H1 (cell line): Measurements from ENCODE around the gene RPA3. TPM values are rescaled to one million over a fixed set of nuclear protein-coding genes. Genes with fewer than 3 reads are reported as not detected.
A peak's percentile ranks its signal among the peaks of the same experiment; 100 is the strongest.

Experiments used
- CTCF ChIA-PET: fragments of 300-600 bp; sonication (Branson Sonifier 250); formaldehyde crosslinking; loops from one replicate; lab custom pipeline; 2021; ENCODE audit not compliant: partially characterized antibody; lab: Charles Lee
- POLR2A ChIA-PET: fragments of 300-600 bp; sonication (Branson Sonifier 250); formaldehyde crosslinking; loops from one replicate; lab custom pipeline; 2021; ENCODE audit warnings: inconsistent platforms; ENCODE audit not compliant: partially characterized antibody; lab: Charles Lee
- DNase-seq, 2 experiments: peaks; one replicate each; pipeline versions ENCODE4 v3.0.0 to v3.0.0-alpha.2; 2010 to 2022; ENCODE audit warnings: low spot score in 2 of 2, low read depth in 1 of 2, mixed read lengths in 1 of 2
- FAIRE-seq: peaks from 2 replicates; lab custom pipeline; 2011; peaks lifted over from hg19 to GRCh38; lab: Jason Lieb, UNC
- H2AFZ ChIP-seq: 2 replicates; pipeline ENCODE4 v1.8.1; 2012; ENCODE audit warnings: low read length, inconsistent platforms
- H2AK5ac ChIP-seq: 2 replicates; pipeline ENCODE4 v1.6.1; 2013; ENCODE audit warnings: low read depth, low read length
- H2BK120ac ChIP-seq: replicated peaks from 2 replicates; pipeline ENCODE3; 2013; ENCODE audit warnings: low read depth, low read length, inconsistent platforms
- H2BK12ac ChIP-seq: 2 replicates; pipeline ENCODE4 v1.6.1; 2013; ENCODE audit warnings: low read depth, low read length
- H2BK15ac ChIP-seq: 2 replicates; pipeline ENCODE4 v1.6.1; 2013; ENCODE audit warnings: low read length
- H2BK20ac ChIP-seq: 2 replicates; pipeline ENCODE4 v1.6.1; 2013; ENCODE audit warnings: low read length
- H2BK5ac ChIP-seq: 2 replicates; pipeline ENCODE4 v1.6.1; 2013; ENCODE audit warnings: low read depth, low read length
- H3K14ac ChIP-seq: 2 replicates; pipeline ENCODE4 v1.6.1; 2013; ENCODE audit warnings: inconsistent platforms; ENCODE audit not compliant: insufficient read length
- H3K18ac ChIP-seq: 2 replicates; pipeline ENCODE4 v1.6.1; 2013; ENCODE audit warnings: low read length; ENCODE audit errors: extremely low read depth
- H3K23ac ChIP-seq: 2 replicates; pipeline ENCODE4 v1.6.1; 2013; ENCODE audit warnings: inconsistent platforms; ENCODE audit not compliant: insufficient read length
- H3K23me2 ChIP-seq: 2 replicates; pipeline ENCODE4 v1.6.1; 2013; ENCODE audit warnings: low read depth, low read length
- H3K27ac ChIP-seq: 2 replicates; pipeline ENCODE4 v1.6.1; 2011; ENCODE audit warnings: low read depth, low read length, inconsistent platforms
- H3K27me3 ChIP-seq, 4 experiments: replicated peaks in 1 of 4; 1 replicate in 1 of 4; 2 replicates in 3 of 4; pipeline versions ENCODE4 v1.6.1 to v1.8.1; 2011 to 2013; ENCODE audit warnings: low read length in 3 of 4, mild to moderate bottlenecking in 3 of 4, inconsistent platforms in 2 of 4, mixed read lengths in 2 of 4, moderate library complexity in 1 of 4; ENCODE audit not compliant: control insufficient read depth in 3 of 4, insufficient read depth in 3 of 4; ENCODE audit errors: extremely low read depth in 1 of 4
- H3K36me3 ChIP-seq, 4 experiments: 2 replicates each; pipeline versions ENCODE4 v1.6.1 to v1.8.1; 2011 to 2013; ENCODE audit warnings: mild to moderate bottlenecking in 4 of 4, low read length in 3 of 4, moderate library complexity in 2 of 4, control low read depth in 1 of 4, inconsistent platforms in 1 of 4; ENCODE audit not compliant: insufficient read depth in 4 of 4, control insufficient read depth in 2 of 4
- H3K4ac ChIP-seq: replicated peaks from 2 replicates; pipeline ENCODE3; 2013; ENCODE audit warnings: low read length, low read depth, mixed read lengths, inconsistent platforms; ENCODE audit not compliant: insufficient read length
- H3K4me1 ChIP-seq, 4 experiments: replicated peaks in 1 of 4; 1 replicate in 1 of 4; 2 replicates in 3 of 4; pipeline versions ENCODE4 v1.6.1 to v1.8.1; 2011 to 2013; ENCODE audit warnings: low read length in 3 of 4, inconsistent platforms in 2 of 4, mixed read lengths in 1 of 4; ENCODE audit not compliant: insufficient read depth in 4 of 4, control insufficient read depth in 3 of 4
- H3K4me2 ChIP-seq, 2 experiments: 2 replicates each; pipeline versions ENCODE4 v1.6.1 to v1.8.1; 2011 to 2013; ENCODE audit warnings: low read depth in 2 of 2, low read length in 2 of 2, control low read depth in 1 of 2, inconsistent platforms in 1 of 2, mild to moderate bottlenecking in 1 of 2; ENCODE audit not compliant: insufficient read depth in 1 of 2
- H3K4me3 ChIP-seq, 4 experiments: fragments of 200-600, 300-600 bp in 1 of 4; sonication (generic), shearing (Covaris generic), sonication (Bioruptor Twin) in 1 of 4; 2 replicates each; pipeline versions ENCODE4 v1.5.1 to v1.8.1; 2011 to 2016; ENCODE audit warnings: low read length in 4 of 4, low read depth in 3 of 4, control low read depth in 2 of 4, inconsistent platforms in 2 of 4, mild to moderate bottlenecking in 2 of 4, mixed read lengths in 1 of 4, moderate library complexity in 1 of 4; ENCODE audit not compliant: insufficient read depth in 2 of 4; ENCODE audit errors: extremely low read depth in 1 of 4
- H3K56ac ChIP-seq: replicated peaks from 2 replicates; pipeline ENCODE3; 2013; ENCODE audit warnings: low read depth, mild to moderate bottlenecking, mixed read lengths, low read length, inconsistent platforms; ENCODE audit not compliant: insufficient read length
- H3K79me1 ChIP-seq: 2 replicates; pipeline ENCODE4 v1.6.1; 2013; ENCODE audit warnings: low read depth, low read length, control low read depth
- H3K79me2 ChIP-seq, 2 experiments: 2 replicates each; pipeline versions ENCODE4 v1.6.1 to v1.8.1; 2012 to 2013; ENCODE audit warnings: low read length in 2 of 2, mild to moderate bottlenecking in 2 of 2, inconsistent platforms in 1 of 2; ENCODE audit not compliant: insufficient read depth in 2 of 2, control insufficient read depth in 1 of 2
- H3K9ac ChIP-seq, 4 experiments: replicated peaks in 1 of 4; 1 replicate in 1 of 4; 2 replicates in 3 of 4; pipeline versions ENCODE4 v1.6.1 to v1.8.1; 2011 to 2013; ENCODE audit warnings: low read depth in 3 of 4, low read length in 3 of 4, control low read depth in 2 of 4, mild to moderate bottlenecking in 2 of 4, moderate library complexity in 2 of 4, inconsistent platforms in 1 of 4; ENCODE audit errors: extremely low read depth in 1 of 4
- H3K9me3 ChIP-seq, 2 experiments: 2 replicates each; pipeline versions ENCODE4 v1.6.1 to v1.8.1; 2012 to 2013; ENCODE audit warnings: mild to moderate bottlenecking in 2 of 2, moderate library complexity in 2 of 2, control low read depth in 1 of 2, inconsistent platforms in 1 of 2, low read depth in 1 of 2, low read length in 1 of 2, mixed read lengths in 1 of 2; ENCODE audit not compliant: insufficient read depth in 2 of 2
- H4K20me1 ChIP-seq, 2 experiments: replicated peaks in 1 of 2; 2 replicates each; pipeline versions ENCODE3 to v1.8.1; 2011 to 2013; ENCODE audit warnings: inconsistent platforms in 2 of 2, low read length in 2 of 2, mild to moderate bottlenecking in 1 of 2; ENCODE audit not compliant: insufficient read depth in 2 of 2, control insufficient read depth in 1 of 2
- H4K5ac ChIP-seq: 2 replicates; pipeline ENCODE4 v1.6.1; 2013; ENCODE audit warnings: low read length, low read depth, mixed read lengths, inconsistent platforms; ENCODE audit not compliant: insufficient read length
- H4K8ac ChIP-seq: 2 replicates; pipeline ENCODE4 v1.8.0; 2013; ENCODE audit warnings: mild to moderate bottlenecking, moderate library complexity, low read length, inconsistent platforms; ENCODE audit not compliant: insufficient read depth; ENCODE audit errors: extremely low read depth
- H4K91ac ChIP-seq: replicated peaks from 2 replicates; pipeline ENCODE3; 2013; ENCODE audit warnings: low read length, mixed read lengths, inconsistent platforms; ENCODE audit not compliant: insufficient read length
- ASH2L ChIP-seq: fragments of 200-600, 300-600 bp; sonication (generic); IDR thresholded peaks from one replicate; pipeline ENCODE4 v1.7.1; 2017; ENCODE audit warnings: low read length
- BCL11A ChIP-seq, 2 experiments: IDR thresholded peaks; one replicate each; pipeline ENCODE4 v1.6.1; 2011; ENCODE audit warnings: low read depth in 2 of 2, low read length in 2 of 2, mild to moderate bottlenecking in 2 of 2
- CBX8 ChIP-seq: fragments of 300-800, 300-1000 bp; sonication (generic); IDR thresholded peaks from 2 replicates; pipeline ENCODE4 v1.7.1; 2016; ENCODE audit warnings: low read depth, low read length, borderline replicate concordance
- CREB1 ChIP-seq: IDR thresholded peaks from 2 replicates; pipeline ENCODE4 v1.6.1; 2012; ENCODE audit warnings: inconsistent platforms
- EGR1 ChIP-seq: IDR thresholded peaks from 2 replicates; pipeline ENCODE4 v1.6.1; 2011; ENCODE audit warnings: low read depth, low read length, borderline replicate concordance
- EZH2 ChIP-seq: fragments of 200-600 bp; sonication (generic); IDR thresholded peaks from 2 replicates; pipeline ENCODE4 v1.7.1; 2012; ENCODE audit warnings: low read depth, mild to moderate bottlenecking, moderate library complexity, low read length, inconsistent platforms; ENCODE audit not compliant: severe bottlenecking
- JUN ChIP-seq: IDR thresholded peaks from 2 replicates; pipeline ENCODE4 v1.6.1; 2011; ENCODE audit warnings: low read depth, mild to moderate bottlenecking, improper control_type of control experiment, low read length
- NANOG ChIP-seq: IDR thresholded peaks from 2 replicates; pipeline ENCODE4 v1.6.1; 2011; ENCODE audit warnings: low read length, low read depth, mild to moderate bottlenecking, inconsistent platforms; ENCODE audit not compliant: insufficient read depth, poor library complexity, severe bottlenecking
- PHF8 ChIP-seq: fragments of 200-600 bp; sonication (generic); conservative IDR thresholded peaks from 2 replicates; pipeline ENCODE4 v1.7.1; 2012; ENCODE audit warnings: low read depth, mild to moderate bottlenecking, inconsistent platforms, low read length, moderate library complexity
- RXRA ChIP-seq: IDR thresholded peaks from 2 replicates; pipeline ENCODE4 v1.6.1; 2011; ENCODE audit warnings: low read depth, mild to moderate bottlenecking, low read length, moderate library complexity; ENCODE audit not compliant: insufficient read depth
- SP2 ChIP-seq: IDR thresholded peaks from 2 replicates; pipeline ENCODE4 v1.6.1; 2012; ENCODE audit warnings: mild to moderate bottlenecking, low read length, inconsistent platforms
- WGBS, 2 experiments: shearing (Covaris generic) in 1 of 2; methylation state at CpG; one replicate each; pipeline versions ENCODE4 v1.1.6 to v1.1.7; 2013 to 2015; ENCODE audit warnings: low lambda C conversion rate in 2 of 2, mixed read lengths in 2 of 2, inconsistent platforms in 1 of 2, low coverage in 1 of 2, missing lambda C conversion rate in 1 of 2; ENCODE audit not compliant: insufficient replicate concordance in 2 of 2, insufficient coverage in 1 of 2, insufficient read length in 1 of 2; ENCODE audit errors: extremely low coverage in 1 of 2, missing lambda C conversion rate in 1 of 2; 5-methylcytosine and 5-hydroxymethylcytosine counted together
- polyA plus RNA-seq, 7 experiments: library from polyadenylated mRNA; depleted of rRNA in 3 of 7; stranded (reverse) in 5 of 7; unstranded in 2 of 7; fragments of >200 nt in 5 of 7; fragments of 200-250 nt in 2 of 7; gene quantifications; 1 replicate in 5 of 7; 2 replicates in 1 of 7; 4 replicates in 1 of 7; pipeline versions ENCODE4 v1.2.1 to v1.2.3, GENCODE V29; 2011 to 2013; ENCODE audit warnings: missing spikeins in 2 of 7, mixed read lengths in 2 of 7
- total RNA-seq: library from RNA; stranded (reverse); fragmentation: NEBNext Ultra II Directional; extraction: Animal tissue kit (Norgen Biotek cat#: 25700); gene quantifications from 2 replicates; pipeline ENCODE4 v1.2.1, GENCODE V29; 2021
- TF ChIP-seq, protein P1 (sequence below): IDR thresholded peaks from 2 replicates; pipeline ENCODE4 v1.6.1; 2011; ENCODE audit warnings: low read depth, mild to moderate bottlenecking, low read length; ENCODE audit not compliant: insufficient read depth

RPA3 gene
- total and polyA plus RNA-seq, 2 of the 8 experiments (the other 6 are each of a cell fraction or from before 2014, with no cell fraction given): 60.2 to 105 TPM

DNA sequence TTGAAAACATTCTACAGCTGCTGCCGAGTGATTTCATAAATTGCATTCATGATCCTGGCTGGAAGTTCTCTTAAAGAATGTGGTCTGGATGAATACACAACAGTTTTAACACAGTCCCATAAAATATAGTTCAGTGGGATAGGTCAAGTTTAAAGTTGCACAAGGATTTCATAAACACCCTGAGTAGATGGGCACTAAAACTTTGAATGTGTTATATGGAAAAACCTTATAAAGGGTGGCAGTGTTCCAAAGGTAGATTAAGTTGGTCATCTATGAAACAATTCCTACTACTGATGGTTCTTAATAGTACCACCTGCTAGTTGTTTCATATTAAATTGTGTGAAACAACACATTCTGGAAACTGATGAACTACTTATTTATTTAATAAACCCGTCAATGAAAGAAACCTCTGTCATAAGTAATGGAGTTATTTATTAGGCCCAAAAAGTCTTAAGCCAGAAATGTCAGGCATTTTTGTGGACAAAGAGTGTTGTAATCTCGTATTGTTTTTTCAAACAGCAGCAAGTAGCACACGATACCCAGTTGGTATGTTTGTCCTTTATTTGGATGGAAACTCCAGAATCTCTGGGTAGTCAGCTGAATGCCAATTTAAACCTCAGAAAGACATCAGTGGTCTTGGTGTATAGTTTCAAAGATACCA lies 14.3 kb upstream of the RPA3 start:
- WGBS, 2 experiments: 89% methylated on average over 4 of the region's 4 CpGs; no CpG with 5 or more reads in 1 of the 2 experiments
- Histone ChIP-seq H3K4me2 (no peak overlapping the region), H3K27me3 (no peaks in the 10 kb centered on the region; a peak in 1 of 7 replicates), H3K4me3 (no peak overlapping the region), H2AFZ (no peak overlapping the region), H2BK120ac (no peak overlapping the region), H4K91ac (no peak overlapping the region), H2BK12ac (no peak overlapping the region), H3K18ac (no peak overlapping the region), H2BK5ac (no peak overlapping the region), H3K79me1 (no peaks in the 10 kb centered on the region), H2BK20ac (no peak overlapping the region), H3K9me3 (no peaks in the 10 kb centered on the region), H3K56ac (no peak overlapping the region), H2AK5ac (no peak overlapping the region), H3K4ac (no peak overlapping the region), H4K8ac (no peak overlapping the region), H3K27ac (no peak overlapping the region), H3K23ac (no peak overlapping the region), H4K5ac (no peak overlapping the region)
- CTCF ChIA-PET: no interaction called here
- FAIRE-seq (peak; percentile 57), DNase-seq (no peak)
- POLR2A ChIA-PET: no interaction called here
- no peak for TF ChIP-seq CBX8
- no peak for TF ChIP-seq NANOG
- no peak for TF ChIP-seq BCL11A (IDR thresholded peaks at IDR 0.05; ENCODE audit: low read depth in 2 of 2, low read length in 2 of 2)
- no peak for TF ChIP-seq ASH2L
- no peak for TF ChIP-seq EGR1
- TF ChIP-seq CREB1: no peak
- no peak for TF ChIP-seq EZH2
- TF ChIP-seq, protein P1, sequence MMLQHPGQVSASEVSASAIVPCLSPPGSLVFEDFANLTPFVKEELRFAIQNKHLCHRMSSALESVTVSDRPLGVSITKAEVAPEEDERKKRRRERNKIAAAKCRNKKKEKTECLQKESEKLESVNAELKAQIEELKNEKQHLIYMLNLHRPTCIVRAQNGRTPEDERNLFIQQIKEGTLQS: no peak
- no peak for TF ChIP-seq JUN
- no peak for TF ChIP-seq SP2
- no peak for TF ChIP-seq PHF8
- no peak for TF ChIP-seq RXRA
- TF ChIP-seq, all 59 proteins: peak for 0
- H2BK15ac ChIP-seq: no peak overlapping the region
- no peaks in the 10 kb centered on the region for H3K36me3 ChIP-seq
- no peak overlapping the region for H3K9ac ChIP-seq
- H4K20me1 ChIP-seq: no peaks in the 10 kb centered on the region
- no peaks in the 10 kb centered on the region for H3K23me2 ChIP-seq
- H3K4me1 ChIP-seq: peaks cover 0 to 7% (median 3%) of the 10 kb centered on the region in 4 experiments; a peak in 1 of 7 replicates
- no peaks in the 10 kb centered on the region for H3K79me2 ChIP-seq
- no peak overlapping the region for H3K14ac ChIP-seq
